Right renal pelvis (tissue), 4 donors: ENCODE data around the gene TEX19. TPM values are rescaled to one million over a fixed set of nuclear protein-coding genes. Genes with fewer than 3 reads are reported as not detected.

Experiments used
- DNase-seq, 4 donors: peaks; one replicate each; pipeline ENCODE4 v3.0.0-alpha.2; 2013; ENCODE audit warnings: low read depth in 4 of 4, low spot score in 3 of 4, missing footprints in 1 of 4
- polyA plus RNA-seq, 4 donors: library from polyadenylated mRNA; unstranded; fragments of 120-200 nt; gene quantifications; one replicate each; pipeline ENCODE4 v1.2.1, GENCODE V29; 2013; ENCODE audit not compliant: insufficient read length in 4 of 4

TEX19 gene
- polyA plus RNA-seq, 4 donors, result 0.06 TPM; not detected in 3

DNA sequence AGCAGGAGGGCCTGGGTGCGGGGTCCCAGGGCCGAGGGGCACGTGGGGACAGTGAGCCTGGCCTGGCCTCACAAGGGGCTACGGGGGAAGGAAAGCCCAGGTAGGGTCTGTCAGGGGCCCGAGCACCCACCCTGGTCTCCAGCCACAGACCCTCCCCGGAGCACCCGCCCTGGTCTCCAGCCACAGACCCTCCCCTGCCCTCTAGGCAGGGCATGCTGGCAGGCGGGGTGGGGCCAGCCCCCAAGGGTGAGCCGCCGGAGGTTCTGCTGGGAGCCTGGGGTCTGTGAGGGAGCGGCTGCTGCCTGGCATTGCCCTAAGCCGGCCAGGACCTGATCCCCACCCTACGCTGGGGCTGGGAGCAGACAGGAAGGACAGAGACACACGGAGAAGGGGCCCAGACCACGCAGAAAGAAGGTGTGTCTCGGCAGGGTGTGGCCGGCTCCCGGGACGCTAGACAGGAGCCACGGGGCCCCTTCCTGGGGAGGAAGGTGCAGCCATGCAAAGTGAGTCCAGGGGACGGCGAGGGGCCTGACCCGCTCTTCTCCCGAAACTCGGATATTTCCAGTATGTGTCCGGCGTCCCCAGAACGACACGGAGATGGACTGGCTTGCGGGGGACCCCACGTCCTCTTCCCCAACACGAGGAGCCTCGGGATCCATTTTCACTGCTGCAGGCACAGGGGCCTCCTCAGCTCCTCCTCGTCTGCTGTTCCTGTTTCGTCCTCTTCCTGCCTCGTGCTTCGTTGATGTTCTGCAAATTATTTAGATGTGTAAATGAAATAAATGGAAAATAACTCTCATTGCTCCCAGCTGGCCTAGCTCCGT is 28.0 kb downstream of the TEX19 start:
- no peak for DNase-seq

DNA sequence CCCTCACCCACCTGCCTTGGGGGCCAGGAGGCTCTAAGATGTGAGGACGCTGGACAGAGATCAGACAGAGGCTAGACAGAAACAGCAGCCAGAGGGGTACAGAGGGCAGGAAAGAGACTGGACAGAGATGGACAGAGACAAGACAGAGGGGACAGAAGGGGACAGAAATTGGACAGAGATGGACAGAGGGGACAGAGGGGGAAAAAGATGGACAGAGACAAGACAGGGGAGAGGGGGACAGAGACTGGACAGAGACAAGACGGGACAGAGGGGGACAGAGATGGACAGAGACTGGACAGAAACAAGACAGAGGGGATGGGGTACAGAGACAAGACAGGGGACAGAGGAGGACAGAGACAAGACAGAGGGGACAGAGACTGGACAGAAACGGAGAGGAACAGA is 28.7 kb downstream of the TEX19 start:
- DNase-seq, result no peak

DNA sequence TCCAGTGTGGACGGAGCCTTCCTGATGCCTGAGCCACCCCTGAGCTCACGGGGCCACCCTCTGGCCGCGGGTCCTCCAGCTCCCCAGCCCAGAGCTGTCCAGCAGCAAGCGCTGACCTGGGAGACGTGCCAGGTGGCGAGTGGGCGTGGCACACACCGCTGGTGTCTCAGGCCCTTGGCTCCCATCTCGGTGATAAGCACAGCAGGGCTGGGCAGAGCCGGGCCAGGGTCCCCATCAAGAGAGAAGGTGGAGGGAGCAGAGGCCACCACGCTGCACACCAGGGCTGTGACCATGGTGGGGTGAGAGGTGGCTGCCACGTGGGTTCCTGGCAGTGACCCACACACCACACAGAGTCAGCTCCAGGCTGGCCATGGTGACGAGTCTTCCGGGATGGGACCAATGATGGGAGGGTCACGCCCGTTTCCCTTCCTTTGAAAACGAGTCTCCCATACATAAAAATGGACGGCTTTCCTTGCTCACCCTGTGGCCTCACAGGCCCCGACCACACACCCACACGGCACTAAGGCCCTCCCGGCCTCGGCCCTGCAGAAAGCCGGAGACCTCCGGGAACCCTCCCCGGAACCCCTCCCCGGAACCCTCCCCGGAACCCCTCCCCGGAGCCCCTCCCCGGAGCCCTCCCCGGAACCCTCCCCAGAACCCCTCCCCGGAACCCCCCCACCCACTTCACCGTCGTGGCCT is 29.3 kb downstream of the TEX19 start:
- no peak for DNase-seq

DNA sequence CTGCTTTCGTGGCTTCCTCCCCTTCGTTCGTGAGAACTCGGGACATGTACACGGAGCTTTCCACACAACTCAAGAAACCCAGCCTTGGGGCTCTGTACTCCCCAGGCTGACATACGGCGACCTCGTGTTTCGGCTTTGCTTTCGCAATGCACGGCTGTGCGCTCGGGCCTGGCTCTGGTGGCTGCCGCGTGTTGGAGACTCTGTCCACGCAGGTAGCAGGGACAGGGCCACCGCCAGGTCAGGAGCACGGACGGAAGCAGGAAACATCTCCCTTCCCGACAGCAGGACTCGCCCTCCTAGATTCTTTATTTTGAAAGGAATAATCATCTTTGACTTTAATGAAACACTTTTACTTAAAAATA is 29.9 kb downstream of the TEX19 start:
- no peak for DNase-seq

DNA sequence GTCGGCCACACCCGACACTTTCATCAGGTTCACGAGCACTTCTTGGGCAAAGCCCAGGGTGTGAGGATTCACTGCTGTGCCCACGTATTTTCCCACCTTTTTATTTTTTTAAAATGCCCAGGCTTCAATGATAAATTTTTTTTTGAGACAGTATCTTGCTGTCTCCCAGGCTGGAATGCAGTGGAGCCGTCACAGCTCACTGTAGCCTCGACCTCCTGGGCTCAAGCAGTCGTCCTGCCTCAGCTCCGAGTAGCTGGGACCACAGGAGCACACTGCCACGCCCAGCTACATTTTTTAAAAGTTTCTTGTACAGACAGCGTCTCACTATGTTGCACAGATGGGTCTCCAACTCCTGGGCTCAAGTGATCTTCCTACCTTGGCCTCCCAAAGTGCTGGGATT is 30.3 kb downstream of the TEX19 start:
- no peak for DNase-seq

DNA sequence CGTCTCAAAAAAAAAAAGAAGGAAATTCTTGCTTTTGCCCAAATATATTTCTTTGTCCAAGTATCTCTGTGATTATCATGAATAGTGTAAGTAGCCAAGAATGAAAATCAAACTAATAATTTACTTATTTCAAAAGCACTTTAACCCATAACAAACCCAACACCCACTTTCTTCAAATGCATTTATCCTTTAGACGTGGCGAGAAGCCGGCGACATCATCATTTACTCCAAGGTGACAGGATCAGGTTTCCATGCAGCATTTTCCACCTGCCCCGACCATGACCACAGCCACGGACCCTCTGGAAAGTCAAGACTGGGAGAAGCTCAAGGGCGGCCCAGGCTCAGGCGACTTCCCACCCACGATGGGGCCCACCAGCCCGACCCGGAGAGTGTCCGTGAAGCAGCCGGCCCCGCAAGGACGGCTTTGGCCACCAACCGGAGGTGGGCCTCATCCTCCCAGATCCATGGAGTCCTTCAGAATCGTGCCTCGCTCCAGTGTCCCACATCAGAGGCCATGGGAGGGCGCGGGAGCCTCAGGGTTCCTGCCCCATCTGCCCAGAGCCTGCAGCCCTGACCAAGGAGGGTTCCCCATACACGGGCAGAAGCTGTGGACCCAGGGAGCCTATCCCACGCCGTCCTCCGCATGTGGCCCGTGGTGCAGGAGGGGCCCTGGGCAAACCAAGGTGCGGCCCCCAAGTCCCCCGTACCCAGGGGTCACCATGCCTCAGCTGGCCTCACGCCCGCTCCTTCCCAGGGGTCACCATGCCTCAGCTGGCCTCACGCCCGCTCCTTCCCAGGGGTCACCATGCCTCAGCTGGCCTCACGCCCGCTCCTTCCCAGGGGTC is 31.2 kb downstream of the TEX19 start:
- no peak for DNase-seq

DNA sequence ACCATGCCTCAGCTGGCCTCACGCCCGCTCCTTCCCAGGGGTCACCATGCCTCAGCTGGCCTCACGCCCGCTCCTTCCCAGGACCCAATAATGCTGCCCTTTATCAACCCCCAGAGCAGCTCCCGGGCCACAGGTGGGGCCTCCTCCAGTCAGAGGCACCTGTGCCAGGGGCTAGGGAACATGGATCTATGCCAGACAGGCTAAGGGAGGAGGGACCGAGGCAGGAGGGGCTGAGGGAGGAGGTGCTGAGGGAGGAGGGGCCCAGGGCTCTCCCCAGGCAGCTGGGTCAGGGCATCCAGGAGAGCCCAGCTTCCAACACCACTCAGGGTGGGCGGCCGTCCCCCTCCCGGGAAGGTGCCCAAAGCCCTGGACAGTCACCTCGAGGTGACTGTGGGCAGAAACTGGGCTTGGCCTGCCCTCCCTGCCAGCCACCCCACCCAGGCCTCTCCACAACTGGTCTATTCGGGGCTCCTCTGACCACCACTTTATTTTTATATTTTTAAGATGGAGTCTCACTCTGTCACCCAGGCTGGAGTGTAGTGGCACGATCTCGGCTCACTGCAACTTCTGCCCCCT is 31.9 kb downstream of the TEX19 start:
- DNase-seq, result no peak

DNA sequence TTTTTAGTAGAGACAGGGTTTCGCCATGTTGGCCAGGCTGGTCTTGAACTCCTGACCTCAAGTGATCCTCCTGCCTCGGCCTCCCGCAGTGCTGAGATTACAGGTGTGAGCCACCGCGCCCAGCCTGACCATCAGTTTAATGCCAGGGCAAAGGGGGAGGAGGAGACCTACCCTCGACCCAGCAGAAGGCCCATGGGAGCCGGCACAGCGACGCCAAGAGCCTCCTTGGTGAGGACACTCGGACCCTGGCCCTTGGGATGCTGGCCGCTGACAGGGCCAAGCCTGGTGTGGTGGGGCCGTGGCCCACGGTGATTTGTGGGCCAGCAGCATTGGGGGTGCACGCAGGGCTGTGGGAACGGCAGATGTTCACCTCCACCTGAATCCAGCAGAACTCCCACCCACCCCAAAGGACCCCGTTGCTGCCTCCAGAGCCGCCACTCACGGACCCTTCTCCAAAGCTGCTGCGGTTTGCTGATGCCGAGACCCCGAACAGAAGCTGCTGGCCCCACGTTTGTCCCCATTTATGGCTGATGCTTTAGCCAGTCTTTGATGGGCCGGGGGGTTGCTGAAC is 32.5 kb downstream of the TEX19 start:
- no peak for DNase-seq

DNA sequence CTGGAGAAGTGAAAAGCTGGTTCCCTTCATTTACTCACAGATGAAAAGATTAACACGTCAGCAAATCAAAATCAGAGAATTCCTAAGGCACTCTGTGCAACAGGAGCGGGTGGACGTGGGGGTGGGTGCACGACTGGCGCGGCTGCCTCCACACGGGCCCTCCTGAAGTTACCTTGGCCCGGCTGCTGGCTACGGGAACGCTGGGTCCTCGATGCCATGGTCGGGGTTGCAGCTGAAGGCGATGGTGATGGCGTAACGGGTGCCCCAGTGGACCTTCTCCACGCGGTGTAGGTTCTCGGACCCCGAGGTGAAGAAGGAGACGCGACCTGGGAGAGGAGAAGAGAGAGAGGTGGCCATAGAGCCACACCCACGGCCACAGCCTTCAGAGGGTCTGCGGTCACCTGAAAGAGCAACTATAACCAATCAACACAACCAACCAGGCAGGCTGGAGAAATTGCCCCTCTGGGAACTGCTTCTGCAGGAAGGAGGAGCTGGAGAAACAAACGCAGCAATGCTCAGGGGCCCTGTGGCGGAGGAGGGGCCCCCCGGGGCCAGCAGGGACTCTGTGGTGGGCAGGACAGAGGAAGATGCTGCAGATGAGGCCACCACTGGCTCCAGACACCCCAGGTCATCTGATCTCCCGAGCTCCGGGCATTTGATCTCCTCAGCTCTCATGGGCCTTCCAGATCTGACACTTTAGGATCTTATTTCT is 33.3 kb downstream of the TEX19 start:
- DNase-seq, result no peak

DNA sequence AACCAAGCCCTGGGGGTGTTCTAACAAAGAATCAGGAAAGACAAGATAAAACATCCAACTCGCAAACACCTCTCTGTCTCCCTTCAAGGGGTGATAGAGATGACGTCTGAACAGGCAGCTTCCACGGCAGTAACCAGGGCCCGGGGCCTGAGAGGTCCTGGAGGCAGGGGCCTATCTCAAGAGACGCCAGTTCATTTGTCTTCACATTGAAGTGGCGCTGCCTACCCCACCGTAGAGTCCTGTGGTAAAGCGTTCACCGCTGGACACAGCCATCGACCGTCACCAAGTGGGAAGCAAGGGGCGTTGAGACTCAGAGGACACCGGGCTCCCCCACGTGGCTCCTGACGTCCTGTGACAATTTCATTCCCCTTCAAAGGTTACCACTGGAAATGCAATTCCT is 33.9 kb downstream of the TEX19 start:
- no peak for DNase-seq

DNA sequence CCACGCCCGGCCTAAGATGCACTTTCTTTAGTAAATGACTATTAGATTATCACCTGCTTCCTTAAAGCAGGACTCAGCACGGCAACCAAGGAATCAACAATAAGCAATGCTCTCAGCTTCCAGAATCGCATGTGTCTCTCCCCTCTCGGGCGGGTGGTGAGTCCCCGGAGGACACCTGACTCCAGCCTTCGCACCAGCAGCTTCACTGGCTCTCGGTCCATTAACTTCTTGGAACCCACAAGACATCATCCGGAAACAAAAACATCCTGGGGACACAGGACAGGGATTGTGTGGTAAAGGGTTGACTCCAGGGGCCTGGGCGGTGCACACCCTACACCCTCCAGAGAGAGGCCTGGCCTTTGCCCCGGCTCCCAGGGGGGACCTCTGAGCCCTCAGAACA is 35.2 kb downstream of the TEX19 start:
- DNase-seq, result no peak

DNA sequence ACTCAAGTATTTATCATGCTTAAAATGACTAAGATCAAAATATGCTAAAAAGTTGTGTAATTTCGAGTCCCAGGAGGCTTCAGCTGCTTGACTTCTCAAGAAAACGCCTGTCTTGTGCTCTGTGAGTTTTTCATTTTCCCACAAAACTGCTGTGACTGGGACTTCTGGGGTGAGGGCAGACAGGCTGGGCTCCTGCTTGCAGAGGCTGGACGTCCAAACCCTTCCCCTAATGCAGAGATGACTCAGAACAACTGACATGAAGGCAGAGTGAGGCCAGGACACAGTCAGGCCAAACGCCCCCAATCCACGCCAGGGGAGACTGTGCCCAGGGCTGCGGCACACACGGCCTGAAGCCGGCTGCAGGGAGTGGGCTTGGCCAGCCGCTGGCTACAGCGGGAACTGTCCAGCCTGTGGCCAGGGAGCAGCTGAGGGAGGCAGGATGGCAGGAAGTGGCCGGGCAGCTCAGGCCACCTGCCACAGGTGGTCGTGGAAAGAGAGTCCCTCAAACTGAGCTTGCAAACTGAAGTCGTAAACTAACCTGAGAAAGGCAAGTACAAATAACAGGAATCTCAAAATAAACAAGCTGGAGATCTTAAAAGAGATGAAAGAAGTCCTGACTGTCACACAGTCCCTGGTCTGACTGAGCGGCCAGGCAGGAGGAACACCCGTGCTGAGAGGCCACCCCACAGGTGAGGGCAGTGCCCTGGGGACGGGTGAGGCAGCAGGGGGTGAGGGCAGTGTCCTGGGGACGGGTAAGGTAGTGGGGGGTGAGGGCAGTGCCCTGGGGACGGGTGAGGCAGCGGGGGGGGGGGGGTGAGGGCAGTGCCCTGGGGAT is 37.8 kb downstream of the TEX19 start:
- DNase-seq, result no peak

DNA sequence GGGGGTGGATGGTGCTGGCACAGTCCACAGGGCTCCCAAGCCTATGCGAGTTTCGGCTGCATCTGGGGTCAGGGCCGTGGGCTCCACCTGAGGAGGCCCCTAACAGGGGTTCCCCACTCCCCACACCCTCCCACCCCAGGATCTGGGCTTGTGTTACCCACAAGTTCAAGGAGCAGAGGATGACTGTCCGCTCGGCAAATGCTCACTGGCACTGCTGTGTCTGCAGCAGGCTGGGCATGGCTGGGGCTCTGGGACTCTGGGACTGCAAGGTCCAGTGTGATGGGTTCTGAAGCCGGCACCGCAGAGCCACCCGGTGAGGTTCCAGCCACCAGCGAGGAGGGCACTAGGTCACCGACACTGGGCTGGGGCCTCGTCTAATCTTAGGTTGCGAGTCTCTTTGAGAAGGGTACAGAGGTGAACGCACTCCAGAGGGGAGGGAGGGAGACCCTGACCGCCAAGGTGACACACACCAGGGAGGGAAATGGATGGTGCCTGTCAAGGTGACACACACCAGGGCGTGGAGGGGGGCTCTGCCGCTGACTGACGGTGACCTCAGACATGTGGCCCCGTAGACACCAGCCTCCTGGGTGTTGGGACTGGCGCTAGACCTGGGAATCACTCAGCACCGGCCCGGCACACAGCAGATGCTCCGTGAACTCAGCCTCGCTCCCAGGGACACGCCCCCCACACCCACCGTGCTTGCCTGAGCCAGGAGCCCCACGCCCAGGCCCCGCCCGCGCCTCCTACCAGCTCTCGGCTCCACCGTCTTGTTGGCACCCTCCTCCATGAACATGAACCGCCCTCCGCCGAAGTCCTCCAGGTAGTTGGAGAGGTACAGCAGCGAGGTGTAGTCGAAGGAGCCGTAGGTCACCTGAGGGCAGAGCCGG is 38.6 kb downstream of the TEX19 start:
- DNase-seq, result no peak

DNA sequence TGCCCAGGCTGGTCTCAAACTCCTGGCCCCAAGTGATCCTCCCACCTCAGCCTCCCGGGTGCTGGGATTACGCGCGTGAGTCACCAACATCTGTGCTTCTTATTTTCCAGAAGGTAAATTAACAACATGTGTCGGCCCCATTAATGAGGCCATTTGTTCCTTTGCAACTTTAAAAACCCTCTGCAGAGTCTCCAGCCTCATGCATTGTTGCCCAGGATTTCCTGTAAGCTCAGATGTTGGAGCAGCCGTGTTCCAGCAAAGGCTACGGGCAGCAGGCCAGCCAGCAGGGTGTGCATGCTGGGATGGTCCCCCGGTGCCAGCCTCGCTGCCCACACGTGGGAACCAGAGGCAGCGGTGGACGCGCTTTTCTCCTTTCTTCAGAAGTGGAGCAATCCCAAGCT is 40.0 kb downstream of the TEX19 start:
- DNase-seq, result no peak

DNA sequence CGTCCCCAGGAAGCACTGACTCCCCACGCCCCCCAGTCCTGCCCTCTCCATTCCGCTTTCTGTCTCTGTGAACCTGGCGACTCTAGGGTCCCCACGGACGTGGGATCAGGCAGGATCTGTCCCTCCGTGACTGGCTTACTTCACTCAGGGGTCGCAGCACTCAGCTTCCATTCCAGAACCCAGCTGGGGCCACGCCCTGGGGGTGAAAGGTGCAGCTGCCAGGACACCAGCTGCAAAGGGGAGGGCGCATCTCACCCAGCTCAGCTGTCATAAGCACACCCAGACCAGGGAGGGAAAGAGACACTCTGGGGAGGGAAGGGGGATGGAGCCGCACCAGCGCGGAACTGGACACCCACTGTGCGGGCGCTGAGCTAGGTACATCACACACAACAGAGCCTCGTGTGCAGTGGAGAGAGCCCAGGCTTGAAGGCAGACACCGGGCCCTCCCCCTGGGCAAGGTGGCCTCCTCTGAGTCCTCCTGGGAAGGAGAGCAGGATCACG is 40.6 kb downstream of the TEX19 start:
- DNase-seq, result no peak

DNA sequence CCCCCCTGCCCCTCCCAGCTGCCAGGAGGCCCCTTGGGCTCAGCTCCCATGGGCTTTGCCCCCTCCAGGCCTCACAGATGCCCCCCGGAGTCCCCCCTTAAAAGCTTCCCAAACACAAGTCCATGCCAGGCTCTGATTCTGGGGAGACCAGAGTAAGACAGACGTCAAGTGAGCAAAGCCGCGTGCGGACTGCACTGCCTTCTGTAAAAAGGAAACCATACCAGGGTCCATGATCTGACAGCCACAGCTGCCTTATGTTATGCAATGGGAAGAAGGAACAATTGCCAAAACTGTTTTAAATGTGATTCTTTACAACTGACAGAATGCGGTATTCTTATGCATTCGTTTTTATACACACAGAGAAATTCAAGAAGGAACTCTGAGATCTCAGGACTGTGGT is 41.2 kb downstream of the TEX19 start:
- DNase-seq, result no peak

DNA sequence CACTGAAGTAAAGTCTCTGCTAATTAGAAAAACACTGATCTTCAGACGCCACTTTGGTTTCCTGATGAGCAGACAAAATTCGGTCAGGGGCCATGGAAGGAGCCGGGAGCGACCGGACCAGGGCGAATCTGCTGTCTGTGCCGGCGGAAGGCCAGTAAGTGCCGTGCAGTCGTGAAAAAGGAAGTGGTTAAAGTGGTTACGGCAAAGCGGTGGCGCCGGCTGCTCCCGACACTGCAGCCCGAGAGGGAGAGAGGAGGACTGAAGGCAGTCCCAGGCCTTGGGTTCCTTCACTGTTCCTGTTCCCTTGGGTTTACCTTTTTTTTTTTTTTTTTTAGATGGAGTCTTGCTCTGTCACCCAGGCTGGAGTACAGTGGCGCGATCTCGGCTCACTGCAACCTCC is 41.8 kb downstream of the TEX19 start:
- DNase-seq, result no peak

DNA sequence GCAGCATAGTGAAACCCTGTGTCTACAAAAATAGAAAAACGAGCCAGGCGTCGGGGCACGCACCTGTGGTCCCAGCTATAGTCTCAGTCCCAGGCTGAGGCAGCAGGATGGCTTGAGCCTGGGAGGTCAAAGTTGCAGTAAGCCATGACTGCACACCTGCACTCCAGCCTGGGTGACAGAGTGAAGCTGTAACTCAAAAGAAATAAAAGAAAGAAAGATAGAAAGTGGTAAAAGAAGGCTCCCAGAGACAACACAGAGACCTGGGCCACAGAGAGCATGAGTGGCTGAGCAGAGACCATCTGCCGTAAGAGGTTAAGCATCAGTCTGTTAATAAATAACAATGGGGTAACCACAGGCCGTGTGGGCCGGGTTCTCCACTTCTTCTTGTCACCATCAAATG is 43.8 kb downstream of the TEX19 start:
- DNase-seq, result no peak
